IPS-18c (cell line): ENCODE measurements around the gene REM2.

Source experiments
- H3K4me3 ChIP-seq: 2 replicates; pipeline ENCODE4 v1.7.0; 2013; ENCODE audit warnings: low read depth, mild to moderate bottlenecking, low read length, moderate library complexity; ENCODE audit not compliant: insufficient read depth
- H3K9me3 ChIP-seq: one replicate; pipeline ENCODE4 v1.6.1; 2013; ENCODE audit warnings: mild to moderate bottlenecking, low read length, moderate library complexity; ENCODE audit not compliant: control insufficient read depth, insufficient read depth

REM2 gene, protein sequence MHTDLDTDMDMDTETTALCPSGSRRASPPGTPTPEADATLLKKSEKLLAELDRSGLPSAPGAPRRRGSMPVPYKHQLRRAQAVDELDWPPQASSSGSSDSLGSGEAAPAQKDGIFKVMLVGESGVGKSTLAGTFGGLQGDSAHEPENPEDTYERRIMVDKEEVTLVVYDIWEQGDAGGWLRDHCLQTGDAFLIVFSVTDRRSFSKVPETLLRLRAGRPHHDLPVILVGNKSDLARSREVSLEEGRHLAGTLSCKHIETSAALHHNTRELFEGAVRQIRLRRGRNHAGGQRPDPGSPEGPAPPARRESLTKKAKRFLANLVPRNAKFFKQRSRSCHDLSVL

DNA sequence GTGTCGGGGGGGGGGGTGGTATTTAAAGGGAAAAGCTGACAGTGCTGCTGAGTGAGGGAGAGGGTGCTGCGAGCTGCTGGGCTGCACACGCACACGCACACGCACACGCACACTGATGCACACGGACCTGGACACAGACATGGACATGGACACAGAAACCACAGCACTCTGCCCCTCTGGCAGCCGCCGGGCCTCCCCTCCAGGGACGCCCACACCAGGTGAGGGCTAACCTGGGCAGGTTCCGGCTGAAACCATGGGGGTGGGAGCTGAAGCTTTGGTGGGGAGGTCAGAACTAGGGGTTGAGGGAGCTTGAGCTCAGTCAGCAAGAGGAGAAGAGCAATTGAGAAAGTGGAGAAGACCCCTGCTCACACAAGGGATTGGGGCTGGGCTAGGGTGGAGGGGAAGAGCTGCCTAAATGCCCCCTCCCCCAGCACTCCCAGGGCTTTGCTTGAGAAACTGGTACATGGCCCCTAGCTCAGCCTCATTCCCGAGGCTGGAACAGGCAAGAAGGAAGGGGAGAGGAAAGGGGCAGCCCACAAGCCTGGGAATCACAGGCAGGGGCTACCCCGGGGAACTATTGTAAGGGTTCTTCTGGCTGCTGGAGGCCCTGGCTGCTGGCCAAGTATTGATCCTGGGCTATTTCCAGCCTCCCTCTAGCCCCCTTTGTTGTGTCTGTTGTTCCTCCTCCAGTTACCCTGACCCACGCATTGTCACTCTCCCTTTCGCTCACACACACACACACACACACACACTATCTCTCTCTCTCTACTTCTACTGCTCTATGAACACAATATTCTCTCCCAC, at the start of gene REM2:
REM2 (plus strand) TSS at position 50 of the 804 bp plus-strand sequence; CDS start at position 116, 66 bp downstream.
- H3K9me3 ChIP-seq: no peaks in the 10 kb centered on the region
- H3K4me3 ChIP-seq: peak within 1 kb of the TSS; percentile 41

DNA sequence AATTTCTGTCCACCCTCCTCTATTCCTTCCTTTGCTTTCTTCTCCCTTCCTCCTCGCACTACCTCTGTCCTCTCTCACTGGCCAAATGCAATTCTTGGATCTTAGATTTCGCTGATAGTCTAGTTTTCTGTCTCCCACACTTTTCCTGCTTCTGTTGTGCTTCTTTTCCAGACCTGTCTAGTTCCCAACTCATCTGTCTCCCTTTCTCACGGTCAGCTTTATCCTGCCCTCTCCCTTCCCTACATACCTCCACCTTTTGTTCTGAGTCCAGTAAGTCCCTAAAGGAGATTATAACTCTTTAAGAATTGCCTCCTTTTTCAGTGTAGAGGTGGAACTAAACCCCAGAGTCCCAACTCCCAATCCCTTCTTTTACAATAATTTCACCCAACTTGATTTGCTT, 47.5 kb upstream of the REM2 start:
- H3K4me3 ChIP-seq: no peak overlapping the region
- no peaks in the 10 kb centered on the region for H3K9me3 ChIP-seq

- Histone ChIP-seq H3K4me3 (peak within 1 kb of the TSS; percentile 93), H3K9me3 (no peaks in the 10 kb centered on the region)
Observed at GRCh38 chr14:22836301-22837113, 46.5 kb upstream of the REM2 start, which contains the start of gene MMP14. TSS of gene MMP14 (plus strand) at chr14:22836585. CDS start at chr14:22836818, 233 bp downstream.

- peak overlapping the region; percentile 93 for H3K4me3 ChIP-seq
- H3K9me3 ChIP-seq: no peaks in the 10 kb centered on the region
Observed at GRCh38 chr14:22837114-22837749, 45.8 kb upstream of the REM2 start.

DNA sequence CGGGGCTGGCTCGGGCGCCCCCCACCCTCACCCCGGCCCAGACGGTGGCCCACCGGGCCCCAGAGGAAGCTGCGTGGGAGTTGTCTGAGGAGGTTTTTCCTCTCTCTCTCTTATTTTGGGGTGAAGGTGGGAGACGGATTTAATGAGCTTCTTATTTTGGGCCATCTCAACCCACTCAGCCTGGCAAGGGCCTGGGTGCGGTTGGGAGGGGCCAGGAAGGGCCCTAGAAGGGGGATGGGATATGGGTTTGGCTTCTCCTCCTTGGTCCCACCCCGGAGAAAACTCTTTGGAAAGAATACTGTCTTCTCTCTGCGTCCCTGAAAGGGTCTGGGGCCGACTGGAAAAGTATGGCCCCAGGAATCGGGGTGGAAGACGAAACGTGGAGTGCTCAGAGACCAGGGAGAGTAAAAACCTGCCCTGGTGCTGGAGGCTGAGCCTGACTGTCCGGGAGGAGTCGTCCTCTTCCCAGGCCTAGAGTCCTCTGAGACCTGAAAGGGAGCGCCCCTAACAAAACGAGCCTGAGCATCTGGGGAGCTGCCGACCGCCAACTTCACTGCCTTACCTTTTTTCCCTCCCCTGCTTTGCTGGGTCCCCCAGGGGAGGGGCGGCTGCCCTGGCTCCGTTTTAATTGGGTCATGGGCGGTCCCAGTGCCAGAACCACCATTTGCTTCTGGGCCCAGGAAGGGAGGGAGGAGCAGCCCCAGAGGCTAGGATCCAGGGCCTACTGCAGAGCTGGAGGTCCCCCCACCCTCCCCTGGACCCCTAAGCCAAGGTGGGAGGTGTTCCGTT, 45.1 kb upstream of the REM2 start:
- Histone ChIP-seq H3K4me3 (peak overlapping the region; percentile 93), H3K9me3 (no peaks in the 10 kb centered on the region)

DNA sequence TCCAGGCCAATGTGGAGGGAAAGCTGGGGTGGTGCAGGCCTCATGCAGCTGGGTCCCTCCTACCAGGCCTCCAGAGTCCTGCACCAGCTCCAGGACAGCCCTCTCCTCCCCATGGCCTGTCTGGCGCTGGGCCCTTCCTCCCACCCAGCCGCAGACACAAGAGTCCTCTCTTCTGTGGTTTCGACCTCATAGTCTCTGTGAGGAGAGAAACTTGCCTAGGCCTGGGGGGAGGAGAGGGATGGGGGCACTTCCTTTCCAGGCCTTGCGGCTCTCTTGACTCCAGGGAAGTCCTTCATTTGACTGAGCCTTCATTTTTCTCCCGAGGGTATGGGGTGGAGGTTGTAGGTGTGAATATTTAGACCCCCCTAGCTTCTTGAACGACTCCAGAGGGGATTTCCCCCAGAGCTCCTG, 44.4 kb upstream of the REM2 start:
- Histone ChIP-seq H3K4me3 (peak overlapping the region; percentile 93), H3K9me3 (no peaks in the 10 kb centered on the region)

GRCh38 chr14:22839159-22839779, 43.8 kb upstream of the REM2 start:
- H3K4me3 ChIP-seq: no peak overlapping the region

DNA sequence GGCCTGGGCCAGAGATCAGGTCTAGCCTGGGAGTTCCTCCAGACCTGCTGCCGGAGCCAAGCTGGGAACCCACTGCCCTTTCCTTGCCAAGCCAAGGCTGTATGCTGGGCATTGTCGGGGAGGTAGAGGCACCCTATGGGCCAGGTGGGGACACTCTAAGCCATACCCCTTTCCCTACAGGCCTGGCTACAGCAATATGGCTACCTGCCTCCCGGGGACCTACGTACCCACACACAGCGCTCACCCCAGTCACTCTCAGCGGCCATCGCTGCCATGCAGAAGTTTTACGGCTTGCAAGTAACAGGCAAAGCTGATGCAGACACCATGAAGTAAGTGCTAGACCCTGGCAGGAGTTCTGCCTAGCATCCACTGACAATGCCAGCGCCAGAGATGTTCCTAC, 41.7 kb upstream of the REM2 start:
- no peaks in the 10 kb centered on the region for H3K9me3 ChIP-seq
- no peak overlapping the region for H3K4me3 ChIP-seq

More at GRCh38 chr14:22839159-22839779, 43.8 kb upstream of the REM2 start:
- no peaks in the 10 kb centered on the region for H3K9me3 ChIP-seq

GRCh38 chr14:22841769-22842168, 41.3 kb upstream of the REM2 start:
- no peak overlapping the region for H3K4me3 ChIP-seq

GRCh38 chr14:22842211-22843122, 40.6 kb upstream of the REM2 start:
- H3K9me3 ChIP-seq: no peaks in the 10 kb centered on the region
- H3K4me3 ChIP-seq: no peak overlapping the region

More at GRCh38 chr14:22841769-22842168, 41.3 kb upstream of the REM2 start:
- no peaks in the 10 kb centered on the region for H3K9me3 ChIP-seq

- no peak overlapping the region for H3K4me3 ChIP-seq
Observed at GRCh38 chr14:22843123-22843925, 39.7 kb upstream of the REM2 start.

DNA sequence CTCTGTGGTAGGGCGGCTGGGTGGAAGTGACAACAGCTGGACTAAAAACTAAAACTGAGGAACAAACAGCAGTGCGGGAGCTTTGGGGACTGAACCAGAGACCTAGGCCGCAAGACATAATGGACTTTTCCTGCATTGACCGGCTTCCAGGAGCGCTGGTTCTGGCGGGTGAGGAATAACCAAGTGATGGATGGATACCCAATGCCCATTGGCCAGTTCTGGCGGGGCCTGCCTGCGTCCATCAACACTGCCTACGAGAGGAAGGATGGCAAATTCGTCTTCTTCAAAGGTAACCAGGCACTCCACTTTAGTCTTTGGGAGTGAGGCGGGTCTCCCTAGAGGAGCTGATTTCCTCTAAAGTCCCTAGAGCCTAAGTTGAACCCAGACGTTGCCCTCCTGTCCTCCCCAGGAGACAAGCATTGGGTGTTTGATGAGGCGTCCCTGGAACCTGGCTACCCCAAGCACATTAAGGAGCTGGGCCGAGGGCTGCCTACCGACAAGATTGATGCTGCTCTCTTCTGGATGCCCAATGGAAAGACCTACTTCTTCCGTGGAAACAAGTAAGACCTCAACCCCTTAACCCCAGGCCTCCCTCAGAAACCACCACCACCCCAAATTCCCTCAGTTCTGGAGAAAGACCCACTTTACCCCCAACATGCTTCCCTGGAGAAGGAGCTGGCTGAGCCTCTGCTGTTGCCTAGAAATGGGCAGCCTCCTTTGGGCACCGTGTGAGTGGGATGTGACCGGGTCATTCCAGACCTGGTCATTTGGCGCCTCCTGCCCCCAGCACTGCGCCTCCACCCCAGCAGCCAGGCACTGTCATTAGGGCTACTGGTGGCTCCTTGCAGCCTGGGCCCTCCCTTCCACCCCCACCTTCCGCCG, 38.6 kb upstream of the REM2 start:
- Histone ChIP-seq H3K9me3 (no peaks in the 10 kb centered on the region), H3K4me3 (no peak overlapping the region)

More at GRCh38 chr14:22843123-22843925, 39.7 kb upstream of the REM2 start:
- no peaks in the 10 kb centered on the region for H3K9me3 ChIP-seq

GRCh38 chr14:22845103-22845394, 38.0 kb upstream of the REM2 start:
- H3K9me3 ChIP-seq: no peaks in the 10 kb centered on the region
- H3K4me3 ChIP-seq: no peak overlapping the region
